Ishikawa (cell line): ENCODE data around the gene TMEM59L.

Experiments used
- CEBPB ChIP-seq: IDR thresholded peaks from 2 replicates; pipeline ENCODE4 v1.6.1; 2012
- CREB1 ChIP-seq: IDR thresholded peaks from 2 replicates; pipeline ENCODE4 v1.6.1; 2012; ENCODE audit warnings: low read depth
- EGR1 ChIP-seq: IDR thresholded peaks from 2 replicates; pipeline ENCODE4 v1.6.1; 2012
- EP300 ChIP-seq: IDR thresholded peaks from 2 replicates; pipeline ENCODE4 v1.6.1; 2012; ENCODE audit warnings: borderline replicate concordance
- FOXM1 ChIP-seq: IDR thresholded peaks from 2 replicates; pipeline ENCODE4 v1.6.1; 2012; ENCODE audit warnings: low read depth, borderline replicate concordance
- NFIC ChIP-seq: IDR thresholded peaks from 2 replicates; pipeline ENCODE4 v1.6.1; 2012
- RAD21 ChIP-seq: IDR thresholded peaks from 2 replicates; pipeline ENCODE4 v1.6.1; 2012; ENCODE audit warnings: low read depth
- TAF1 ChIP-seq: IDR thresholded peaks from 2 replicates; pipeline ENCODE4 v1.6.1; 2012; ENCODE audit warnings: low read depth, mild to moderate bottlenecking
- TCF12 ChIP-seq: IDR thresholded peaks from 2 replicates; pipeline ENCODE4 v1.6.1; 2012; ENCODE audit warnings: low read depth
- TEAD4 ChIP-seq: IDR thresholded peaks from 2 replicates; pipeline ENCODE4 v1.6.1; 2012
- YY1 ChIP-seq: IDR thresholded peaks from 2 replicates; pipeline ENCODE4 v1.6.1; 2012; ENCODE audit warnings: low read depth
- ZBTB7A ChIP-seq: IDR thresholded peaks from 2 replicates; pipeline ENCODE4 v1.6.1; 2012; ENCODE audit warnings: low read depth
- TF ChIP-seq, protein P1 (sequence below): IDR thresholded peaks from 2 replicates; pipeline ENCODE4 v1.6.1; 2012
- TF ChIP-seq, protein P2 (sequence below): IDR thresholded peaks from 2 replicates; pipeline ENCODE4 v1.6.1; 2012; ENCODE audit warnings: low read depth, mild to moderate bottlenecking
- TF ChIP-seq, protein P3 (sequence below): IDR thresholded peaks from 2 replicates; pipeline ENCODE4 v1.6.1; 2012

The TMEM59L gene

DNA sequence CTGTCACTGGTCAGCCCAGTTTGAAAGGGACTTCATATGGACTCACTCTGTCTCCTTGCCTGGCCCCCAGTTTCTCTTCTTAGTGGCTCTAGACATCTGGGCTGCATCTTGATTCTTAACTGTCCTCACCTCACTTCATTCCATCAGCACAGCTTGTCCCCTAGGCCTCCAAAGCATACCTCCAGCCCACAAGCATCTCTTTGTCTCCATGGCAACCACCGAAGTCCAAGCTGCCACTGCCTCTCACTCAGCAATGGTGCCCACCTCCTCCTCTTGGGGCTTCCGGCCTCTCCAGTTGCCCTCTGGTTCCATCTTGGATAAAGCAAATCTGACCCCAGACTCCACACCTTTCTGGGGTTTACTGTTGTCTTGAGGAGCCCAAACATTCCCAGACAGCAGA, 14.2 kb downstream of the TMEM59L start:
- TF ChIP-seq, protein P1, sequence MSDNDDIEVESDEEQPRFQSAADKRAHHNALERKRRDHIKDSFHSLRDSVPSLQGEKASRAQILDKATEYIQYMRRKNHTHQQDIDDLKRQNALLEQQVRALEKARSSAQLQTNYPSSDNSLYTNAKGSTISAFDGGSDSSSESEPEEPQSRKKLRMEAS, result no peak
- TF ChIP-seq TCF12, result no peak

DNA sequence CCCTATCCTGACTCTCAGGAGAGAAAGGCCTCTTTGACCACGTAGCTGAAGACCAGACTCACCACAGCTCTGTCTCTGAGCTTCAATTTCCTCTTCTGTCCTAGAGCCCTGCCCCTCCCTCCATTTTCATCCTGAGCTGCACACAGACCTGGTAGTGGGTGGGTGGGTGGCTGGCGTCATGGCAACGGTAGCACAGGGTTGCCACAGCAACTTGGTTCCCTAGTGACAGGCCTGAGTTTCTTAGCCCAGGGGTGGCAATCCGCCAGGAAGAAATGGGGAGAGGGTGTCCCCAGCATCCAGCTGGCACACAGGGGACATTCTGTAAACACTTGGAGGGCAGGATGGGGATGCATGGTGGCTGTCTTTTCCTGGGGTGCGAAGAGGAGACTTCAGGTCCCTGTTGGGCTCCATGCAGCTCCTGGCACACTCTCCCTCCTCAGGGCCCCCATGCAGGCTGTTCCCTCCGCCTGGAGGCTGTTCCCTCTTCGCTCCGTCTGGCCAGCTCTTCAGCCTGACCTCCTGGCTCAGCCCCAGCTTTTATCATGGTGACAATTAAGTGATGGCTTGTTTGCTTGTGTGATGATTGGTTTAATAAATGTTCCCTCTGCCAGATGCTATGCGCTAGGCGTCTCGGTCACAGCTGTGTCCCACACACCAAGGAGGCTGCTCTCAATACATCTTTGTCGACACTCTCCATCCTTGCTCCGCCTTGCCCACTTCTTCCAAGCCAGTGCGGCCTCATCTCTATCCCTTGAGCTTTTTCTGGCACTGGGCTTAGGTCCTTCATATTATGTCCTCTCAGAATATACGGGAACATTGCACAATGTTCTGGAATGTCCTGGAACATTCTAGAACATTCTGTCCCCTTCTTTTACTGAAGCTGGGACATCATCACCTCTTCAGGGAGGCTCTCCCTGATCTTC, 16.8 kb downstream of the TMEM59L start:
- TF ChIP-seq EGR1 (no peak), CEBPB (peak; percentile 65)

DNA sequence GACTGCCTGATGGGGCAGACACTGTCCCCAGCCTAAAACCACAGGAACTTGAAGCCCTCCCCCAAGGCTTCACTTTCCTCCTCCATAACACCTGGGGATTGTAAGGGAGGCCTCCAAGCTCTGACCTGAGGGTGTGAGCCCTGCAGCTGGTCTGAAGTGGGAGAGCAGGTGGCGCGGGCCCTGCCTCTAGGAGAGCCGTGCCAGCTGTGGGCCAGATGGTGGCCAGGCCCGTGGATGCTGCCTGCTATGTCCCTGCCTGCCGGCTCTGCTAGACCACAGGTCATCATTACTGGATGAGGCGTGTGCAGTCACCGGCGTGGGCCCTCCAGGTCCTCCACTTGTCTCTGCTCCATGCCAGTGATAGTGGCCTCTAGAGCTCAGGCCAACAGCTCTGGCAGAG, 20.7 kb downstream of the TMEM59L start:
- TF ChIP-seq ZBTB7A, result no peak
- TF ChIP-seq TEAD4, result no peak
- TF ChIP-seq TAF1, result no peak

DNA sequence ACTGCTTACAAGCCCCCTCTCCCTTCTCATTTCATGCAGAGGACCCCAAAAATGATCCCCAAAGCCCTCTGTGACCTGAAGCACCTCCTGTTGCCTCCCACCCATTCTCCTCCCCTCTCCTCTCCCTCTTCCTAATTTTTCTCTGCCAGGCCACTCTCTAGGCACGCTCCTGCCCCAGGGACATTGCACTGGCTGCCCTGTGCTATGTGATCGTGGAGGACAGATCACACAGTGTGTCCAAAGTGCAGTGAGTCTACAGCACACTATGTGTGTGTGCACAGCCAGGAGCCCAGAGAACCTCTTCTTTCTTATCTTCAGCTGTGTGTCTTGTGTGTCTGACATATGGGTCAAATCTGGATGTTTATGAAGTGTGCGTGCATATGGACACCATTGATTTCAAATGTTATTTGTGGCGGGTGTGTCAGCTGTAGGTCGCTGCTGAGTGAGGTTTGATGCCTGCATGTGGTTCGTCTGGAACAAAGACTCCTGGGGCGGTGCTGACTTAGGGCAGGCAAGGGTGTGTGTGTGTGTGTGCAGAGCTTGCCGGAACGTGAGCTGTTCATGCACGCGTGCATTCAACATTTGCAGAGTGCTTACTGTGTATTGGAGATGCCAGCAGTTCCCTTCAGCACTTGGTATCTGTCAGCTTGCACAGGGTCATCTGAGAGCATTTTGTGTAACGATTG, 22.1 kb downstream of the TMEM59L start:
- TF ChIP-seq FOXM1, result no peak
- TF ChIP-seq, protein P1, result peak; percentile 40; the same call in 1 of the 2 replicates

DNA sequence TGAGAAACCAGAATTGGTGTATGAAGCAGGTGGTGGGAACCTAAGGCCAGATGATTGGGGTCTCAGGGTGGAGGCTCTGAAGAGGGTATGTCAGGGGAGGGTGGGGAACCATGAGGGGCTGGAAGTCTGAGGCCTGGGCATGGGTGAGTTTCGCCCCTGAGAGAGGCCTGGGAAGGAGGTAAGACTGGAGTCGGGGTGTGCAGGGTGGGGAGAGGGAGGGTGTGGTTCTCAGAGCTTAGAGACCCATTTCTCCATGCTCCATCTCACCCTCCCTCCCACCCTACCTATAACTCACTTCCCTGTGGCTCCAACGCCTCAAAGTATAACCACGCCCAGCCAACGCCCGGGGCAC, 23.1 kb downstream of the TMEM59L start:
- no peak for TF ChIP-seq CREB1
- TF ChIP-seq EGR1, result no peak
- TF ChIP-seq, protein P2, sequence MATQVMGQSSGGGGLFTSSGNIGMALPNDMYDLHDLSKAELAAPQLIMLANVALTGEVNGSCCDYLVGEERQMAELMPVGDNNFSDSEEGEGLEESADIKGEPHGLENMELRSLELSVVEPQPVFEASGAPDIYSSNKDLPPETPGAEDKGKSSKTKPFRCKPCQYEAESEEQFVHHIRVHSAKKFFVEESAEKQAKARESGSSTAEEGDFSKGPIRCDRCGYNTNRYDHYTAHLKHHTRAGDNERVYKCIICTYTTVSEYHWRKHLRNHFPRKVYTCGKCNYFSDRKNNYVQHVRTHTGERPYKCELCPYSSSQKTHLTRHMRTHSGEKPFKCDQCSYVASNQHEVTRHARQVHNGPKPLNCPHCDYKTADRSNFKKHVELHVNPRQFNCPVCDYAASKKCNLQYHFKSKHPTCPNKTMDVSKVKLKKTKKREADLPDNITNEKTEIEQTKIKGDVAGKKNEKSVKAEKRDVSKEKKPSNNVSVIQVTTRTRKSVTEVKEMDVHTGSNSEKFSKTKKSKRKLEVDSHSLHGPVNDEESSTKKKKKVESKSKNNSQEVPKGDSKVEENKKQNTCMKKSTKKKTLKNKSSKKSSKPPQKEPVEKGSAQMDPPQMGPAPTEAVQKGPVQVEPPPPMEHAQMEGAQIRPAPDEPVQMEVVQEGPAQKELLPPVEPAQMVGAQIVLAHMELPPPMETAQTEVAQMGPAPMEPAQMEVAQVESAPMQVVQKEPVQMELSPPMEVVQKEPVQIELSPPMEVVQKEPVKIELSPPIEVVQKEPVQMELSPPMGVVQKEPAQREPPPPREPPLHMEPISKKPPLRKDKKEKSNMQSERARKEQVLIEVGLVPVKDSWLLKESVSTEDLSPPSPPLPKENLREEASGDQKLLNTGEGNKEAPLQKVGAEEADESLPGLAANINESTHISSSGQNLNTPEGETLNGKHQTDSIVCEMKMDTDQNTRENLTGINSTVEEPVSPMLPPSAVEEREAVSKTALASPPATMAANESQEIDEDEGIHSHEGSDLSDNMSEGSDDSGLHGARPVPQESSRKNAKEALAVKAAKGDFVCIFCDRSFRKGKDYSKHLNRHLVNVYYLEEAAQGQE, result no peak

DNA sequence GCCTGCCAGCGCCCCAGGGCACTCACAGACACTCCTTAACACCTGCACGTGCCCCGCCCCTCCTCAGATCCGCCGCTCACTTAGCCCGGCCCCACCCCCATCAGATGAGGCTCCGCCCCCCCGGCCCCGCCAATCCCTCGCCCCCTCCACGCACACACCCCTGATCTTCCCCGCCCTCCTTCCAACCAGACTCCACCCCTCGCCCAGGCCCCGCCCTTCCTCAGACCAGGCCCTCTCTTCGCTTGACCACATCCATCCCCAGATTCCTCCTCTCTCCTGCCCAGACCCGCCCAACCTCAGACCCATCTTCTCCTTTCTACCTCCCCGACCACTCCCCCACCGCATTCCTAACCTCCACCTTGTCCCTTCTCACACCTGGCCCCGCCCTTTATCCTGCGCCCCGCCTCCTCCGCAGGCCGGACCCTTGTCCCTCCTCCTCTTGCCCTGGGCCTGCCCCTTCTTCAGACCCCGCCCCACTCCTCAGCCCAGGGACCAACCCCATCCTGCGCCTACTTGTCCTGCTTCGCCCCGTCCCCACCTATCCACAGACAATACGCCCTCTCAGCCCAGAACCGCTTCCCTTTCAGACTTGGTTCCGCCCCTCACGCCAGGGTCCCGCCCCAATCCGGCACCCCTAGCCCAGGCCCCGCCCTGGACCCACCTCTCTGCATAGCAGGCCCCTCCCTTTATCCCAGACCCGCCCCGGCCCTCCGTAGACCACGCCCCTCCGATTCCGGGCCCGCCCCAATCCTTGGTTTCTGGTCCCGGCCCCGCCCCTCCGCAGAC, 23.7 kb downstream of the TMEM59L start:
- TF ChIP-seq RAD21, result no peak
- TF ChIP-seq, protein P1, result peak; percentile 82; the same call in 1 of the 2 replicates
- TF ChIP-seq, protein P2, result no peak
- peak; percentile 32; the same call in 1 of the 2 replicates for TF ChIP-seq TEAD4
- no peak for TF ChIP-seq ZBTB7A
- TF ChIP-seq, protein P3, sequence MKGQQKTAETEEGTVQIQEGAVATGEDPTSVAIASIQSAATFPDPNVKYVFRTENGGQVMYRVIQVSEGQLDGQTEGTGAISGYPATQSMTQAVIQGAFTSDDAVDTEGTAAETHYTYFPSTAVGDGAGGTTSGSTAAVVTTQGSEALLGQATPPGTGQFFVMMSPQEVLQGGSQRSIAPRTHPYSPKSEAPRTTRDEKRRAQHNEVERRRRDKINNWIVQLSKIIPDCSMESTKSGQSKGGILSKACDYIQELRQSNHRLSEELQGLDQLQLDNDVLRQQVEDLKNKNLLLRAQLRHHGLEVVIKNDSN, result peak; percentile 75

DNA sequence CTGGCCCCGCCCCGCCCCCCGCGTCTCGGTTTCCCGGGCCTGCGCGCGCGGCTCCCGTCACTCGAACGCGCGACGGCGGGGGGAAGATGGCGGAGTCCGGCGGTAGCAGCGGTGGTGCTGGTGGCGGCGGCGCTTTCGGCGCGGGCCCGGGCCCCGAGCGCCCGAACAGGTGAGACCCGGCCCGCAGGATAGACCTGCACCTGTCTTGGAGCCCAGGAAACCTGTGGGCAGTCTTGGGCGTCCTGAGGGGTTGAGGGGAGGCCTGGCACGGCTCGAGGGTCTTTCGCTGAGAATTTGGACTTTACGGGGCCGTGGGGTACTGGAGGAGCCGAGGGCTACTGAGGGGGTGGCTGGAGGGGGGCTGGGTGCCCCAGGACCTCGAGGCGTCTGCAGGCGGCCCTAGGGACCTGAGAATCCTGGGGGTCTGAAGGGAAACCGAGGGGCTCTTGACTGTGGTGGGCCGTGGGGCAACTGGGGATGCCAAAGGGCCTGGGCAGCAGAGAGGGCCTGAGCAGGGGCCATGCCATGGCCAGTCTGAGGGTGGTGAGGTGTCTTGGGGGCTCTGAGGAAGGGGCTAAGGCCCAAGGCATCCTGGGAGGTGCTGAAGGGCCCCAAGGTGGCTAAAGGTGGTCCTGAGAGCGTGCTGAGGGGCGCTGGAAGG, 24.4 kb downstream of the TMEM59L start, which contains the start of gene KLHL26:
Gene KLHL26, plus strand, starts transcription at position 60 of the 661 bp plus-strand sequence. Its CDS starts 27 bp downstream, at position 87.
- TF ChIP-seq FOXM1 (no peak), EP300 (no peak), TCF12 (no peak), ZBTB7A (no peak), CEBPB (no peak), TEAD4 (no peak), RAD21 (no peak), CREB1 (peak; percentile 68), TAF1 (peak; percentile 87), NFIC (no peak), EGR1 (no peak), YY1 (peak; percentile 91)
- TF ChIP-seq, protein P2, result no peak
- TF ChIP-seq, protein P1, result peak; percentile 52; the same call in 1 of the 2 replicates
- TF ChIP-seq, protein P3, result no peak
